ENCODE measurements around the gene DIP2C.

- TF ChIP-seq CTCF (IDR thresholded peaks at IDR 0.05): no peak
- no peak for TF ChIP-seq POLR2A (IDR thresholded peaks at IDR 0.05)
These were observed 293.8 kb downstream of the DIP2C start for GRCh38 chr10:395665-396064.

Measured in prostate gland (tissue), 2 donors.